Kidney capillary endothelial cell (primary cell): ENCODE measurements around the gene PPM1M.
"Not testable (repeated sequence)": the region's sequence is repeated elsewhere in the genome, so short reads cannot be mapped to it uniquely, and the experiment has no call there.

Experiments used
- DNase-seq: peaks from one replicate; pipeline ENCODE4 v3.0.0-alpha.2; 2018; ENCODE audit warnings: low spot score

PPM1M gene

GRCh38 chr3:52247409-52248164 lies 2.0 kb downstream of the PPM1M start:
- DNase-seq: no peak

- no peak for DNase-seq
Observed at GRCh38 chr3:52248165-52248541, 2.6 kb downstream of the PPM1M start.

GRCh38 chr3:52248816-52249547 lies 3.4 kb downstream of the PPM1M start:
- DNase-seq: no peak

GRCh38 chr3:52249683-52250082 lies 4.1 kb downstream of the PPM1M start:
- DNase-seq: no peak

DNA sequence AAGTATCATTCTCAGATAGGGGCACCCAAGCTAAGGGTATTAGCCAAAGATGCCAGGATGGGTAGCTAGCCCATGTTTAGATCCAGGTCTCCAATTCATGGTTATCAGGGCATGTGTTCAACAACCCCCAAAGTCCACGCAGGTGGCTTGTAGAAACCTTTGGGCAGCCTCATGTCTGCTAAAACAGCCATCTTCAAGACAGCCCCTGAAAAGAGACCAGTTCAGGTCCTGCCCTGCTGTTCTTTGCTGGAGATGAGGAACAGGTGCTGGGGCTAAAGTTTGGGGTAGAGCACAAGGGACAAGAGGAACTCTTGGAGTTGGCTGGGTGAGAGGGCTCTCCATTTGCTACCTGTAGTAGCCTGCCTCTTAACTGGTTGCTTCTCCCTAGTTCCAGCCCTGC lies 4.6 kb downstream of the PPM1M start:
- no peak for DNase-seq

GRCh38 chr3:52253314-52254304 lies 8.1 kb downstream of the PPM1M start:
- peak; percentile 53 for DNase-seq

DNA sequence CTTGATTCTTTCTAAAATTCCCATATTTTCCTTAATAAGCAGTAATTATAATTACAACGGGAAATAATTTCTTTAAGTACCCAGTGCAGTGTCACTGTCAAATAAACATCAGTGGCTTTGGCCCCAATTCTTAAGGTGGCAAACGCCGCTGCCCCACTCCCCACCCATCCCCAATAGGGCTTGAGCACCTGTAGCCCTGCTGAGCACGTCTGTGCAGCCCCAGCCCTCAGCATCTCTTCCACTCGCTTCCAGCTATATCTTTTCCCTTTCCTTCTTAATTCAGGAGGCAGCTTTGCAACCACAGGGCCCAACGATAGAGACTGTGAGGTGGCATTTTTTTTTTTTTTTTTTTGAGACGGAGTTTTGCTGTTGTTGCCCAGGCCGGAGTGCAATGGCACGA lies 9.0 kb downstream of the PPM1M start:
- DNase-seq: no peak

DNA sequence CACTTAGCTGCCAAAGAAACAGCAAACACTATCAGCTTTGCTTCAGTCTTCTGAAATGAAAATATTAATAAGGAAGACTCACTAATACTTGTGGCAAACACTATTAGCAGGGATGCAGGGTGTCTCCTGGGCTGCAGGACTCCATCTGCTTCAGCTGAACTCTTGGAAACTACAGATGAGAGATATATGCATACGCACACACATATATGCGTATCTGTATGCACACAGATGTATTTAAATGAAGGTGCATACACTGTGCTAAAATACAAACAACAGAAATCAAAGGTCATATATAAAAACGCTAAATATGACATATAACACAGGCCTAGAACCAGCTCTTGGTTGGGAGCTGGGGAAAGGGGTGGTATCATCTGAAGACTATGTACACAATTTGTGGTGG lies 10.6 kb downstream of the PPM1M start:
- DNase-seq: no peak

- DNase-seq: no peak
Observed at GRCh38 chr3:52256622-52257021, 11.1 kb downstream of the PPM1M start.

DNA sequence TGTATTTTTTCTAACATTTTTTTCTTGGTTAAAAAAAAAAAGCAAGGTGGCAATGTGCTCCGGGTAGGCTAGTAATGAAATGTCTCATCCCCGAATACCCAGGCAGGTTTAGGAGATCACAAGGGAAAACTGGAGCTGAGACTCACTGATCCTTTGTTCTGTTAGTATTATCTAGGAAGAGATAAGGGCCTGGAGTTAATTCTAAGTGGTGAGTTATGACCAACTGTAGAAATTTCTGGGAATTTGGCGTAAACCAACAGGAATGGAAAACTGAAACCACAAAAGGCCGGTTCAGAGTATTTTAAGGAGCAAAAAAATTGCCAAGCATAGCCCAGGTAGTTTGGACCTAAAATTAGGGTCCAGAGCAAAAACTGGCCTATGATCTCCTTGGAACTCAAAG lies 12.4 kb downstream of the PPM1M start:
- DNase-seq: no peak

GRCh38 chr3:52259035-52259434 lies 13.5 kb downstream of the PPM1M start:
- DNase-seq: peak; percentile 78

DNA sequence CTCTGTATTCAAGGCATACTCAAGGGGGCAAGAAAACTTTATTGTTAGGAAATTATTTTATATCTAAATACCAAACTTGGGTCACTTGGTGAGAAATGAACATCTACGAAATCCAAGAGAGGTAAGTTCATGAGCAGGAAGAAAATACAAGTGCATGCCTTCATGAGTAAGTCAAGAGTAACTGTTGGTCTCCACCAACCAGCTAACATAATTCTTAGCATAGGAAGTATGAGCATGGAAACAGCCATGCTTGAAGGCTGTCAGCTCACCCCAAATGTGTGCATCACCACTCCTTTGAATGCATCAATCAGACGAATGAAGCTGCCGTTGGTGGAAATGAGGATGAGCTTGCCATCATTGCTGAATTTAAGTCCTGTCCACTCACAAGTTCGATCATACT lies 13.9 kb downstream of the PPM1M start:
- no peak for DNase-seq

DNA sequence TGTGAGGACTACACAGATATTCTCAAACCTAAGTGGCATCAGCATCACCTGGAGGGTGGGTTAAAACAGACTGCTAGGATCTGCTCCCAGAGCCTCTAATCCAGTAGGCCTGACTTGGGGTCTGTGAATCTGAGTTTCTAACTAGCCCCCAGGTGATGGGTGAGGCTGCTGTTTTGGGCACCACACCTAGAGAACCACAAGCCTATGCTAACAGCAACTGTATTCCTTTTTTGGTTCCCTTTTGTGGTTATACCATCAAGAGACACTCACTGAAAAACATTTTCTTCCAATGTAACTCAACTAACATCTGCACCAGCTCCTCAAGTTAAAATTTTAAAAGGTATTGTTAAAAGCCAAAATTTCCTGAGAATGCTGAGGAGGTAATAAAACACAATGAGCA lies 16.9 kb downstream of the PPM1M start:
- DNase-seq: no peak

DNA sequence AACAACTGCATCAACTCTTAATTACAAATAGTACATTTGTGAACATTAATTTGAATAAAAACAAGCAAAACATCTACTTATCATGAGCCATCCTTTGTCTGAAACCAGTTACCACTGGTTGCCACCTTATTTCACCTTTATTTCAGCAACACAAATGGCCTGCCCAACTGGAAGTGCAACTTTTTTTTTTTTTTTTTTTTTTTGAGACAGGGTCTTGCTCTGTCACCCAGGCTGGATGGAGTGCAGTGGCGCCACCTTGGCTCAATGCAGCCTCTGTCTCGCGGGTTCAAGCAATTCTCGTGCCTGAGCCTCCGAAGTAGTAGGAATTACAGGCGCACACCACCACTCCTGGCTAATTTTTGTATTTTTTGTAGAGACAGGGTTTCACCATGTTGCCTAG lies 19.8 kb downstream of the PPM1M start:
- DNase-seq: no peak

- no peak for DNase-seq
Observed at GRCh38 chr3:52268036-52268435, 22.5 kb downstream of the PPM1M start.

DNA sequence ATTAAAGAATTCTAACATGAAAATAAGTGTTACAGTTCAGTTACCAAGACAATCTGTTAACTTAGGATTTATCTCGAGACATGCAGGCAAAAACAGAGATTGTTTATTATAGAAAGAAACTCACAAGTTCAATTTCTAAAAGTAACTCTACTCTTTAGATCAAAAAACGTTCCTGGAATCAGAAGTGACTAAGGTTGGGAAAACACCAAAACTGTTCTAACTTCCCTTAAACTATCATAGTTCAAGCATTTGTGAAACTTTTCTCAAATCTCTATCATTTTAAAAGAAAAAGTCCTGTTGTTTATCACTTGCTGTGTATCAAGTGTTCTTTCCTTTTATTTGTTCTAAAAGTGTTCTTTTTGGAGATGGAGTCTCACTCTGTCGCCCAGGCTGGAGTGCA lies 24.2 kb downstream of the PPM1M start:
- DNase-seq: no peak

GRCh38 chr3:52270252-52270754 lies 24.7 kb downstream of the PPM1M start:
- peak; percentile 86 for DNase-seq

DNA sequence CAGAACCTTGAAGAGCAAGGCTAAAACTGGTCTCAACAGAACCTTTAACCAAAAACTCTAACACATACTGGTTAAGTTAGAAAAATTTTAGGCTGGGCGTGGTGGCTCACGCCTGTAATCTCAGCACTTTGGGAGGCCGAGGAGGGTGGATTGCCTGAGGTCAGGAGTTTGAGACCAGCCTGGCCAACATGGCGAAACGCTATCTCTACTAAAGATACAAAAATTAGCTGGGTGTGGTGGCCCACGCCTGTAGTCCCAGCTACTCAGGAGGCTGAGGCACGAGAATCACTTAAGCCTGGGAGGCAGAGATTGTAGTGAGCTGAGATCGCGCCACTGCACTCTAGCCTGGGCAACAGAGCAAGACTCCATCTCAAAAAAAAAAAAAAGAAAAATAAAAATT lies 26.6 kb downstream of the PPM1M start:
- DNase-seq: not testable (repeated sequence)

- no peak for DNase-seq
Observed at GRCh38 chr3:52272831-52273230, 27.3 kb downstream of the PPM1M start.

DNA sequence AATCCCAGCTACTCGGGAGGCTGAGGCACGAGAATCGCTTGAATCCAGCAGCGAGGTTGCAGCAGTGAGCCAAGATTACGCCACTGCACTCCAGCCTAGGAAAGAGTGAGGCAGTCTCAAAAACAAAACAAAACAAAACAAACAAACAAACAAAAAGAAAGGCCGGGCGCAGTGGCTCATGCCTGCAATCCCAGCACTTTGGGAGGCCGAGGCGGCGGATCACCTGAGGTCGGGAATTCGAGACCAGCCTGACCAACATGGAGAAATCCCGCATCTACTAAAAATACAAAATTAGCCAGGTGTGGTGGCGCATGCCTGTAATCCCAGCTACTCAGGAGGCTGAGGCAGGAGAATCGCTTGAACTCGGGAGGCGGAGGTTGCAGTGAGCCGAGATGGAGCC lies 29.2 kb downstream of the PPM1M start:
- not testable (repeated sequence) for DNase-seq

- no peak for DNase-seq
Observed at GRCh38 chr3:52277071-52277964, 31.8 kb downstream of the PPM1M start.
